H9 (cell line): ENCODE results near the gene MGLL. TPM values are rescaled to one million over a fixed set of nuclear protein-coding genes. Genes with fewer than 3 reads are reported as not detected.

Experiments used
- DNase-seq: peaks from one replicate; pipeline ENCODE4 v3.0.0-alpha.2; 2017
- H2AFZ ChIP-seq: one replicate; pipeline ENCODE4 v1.6.1; 2013; ENCODE audit warnings: mild to moderate bottlenecking, low read length, control low read depth, moderate library complexity
- H2AK5ac ChIP-seq: 2 replicates; pipeline ENCODE4 v1.6.1; 2013; ENCODE audit warnings: low read length, control low read depth, mixed read lengths; ENCODE audit not compliant: insufficient read length
- H2BK120ac ChIP-seq: one replicate; pipeline ENCODE4 v1.6.1; 2013; ENCODE audit warnings: low read depth, mild to moderate bottlenecking, low read length, control low read depth, inconsistent platforms; ENCODE audit not compliant: poor library complexity, severe bottlenecking
- H2BK12ac ChIP-seq: 2 replicates; pipeline ENCODE4 v1.6.1; 2013; ENCODE audit warnings: low read length, control low read depth, mixed read lengths, low read depth; ENCODE audit not compliant: insufficient read length
- H2BK15ac ChIP-seq: 2 replicates; pipeline ENCODE4 v1.6.1; 2013; ENCODE audit warnings: low read depth, low read length, control low read depth
- H2BK20ac ChIP-seq: one replicate; pipeline ENCODE4 v1.6.1; 2013; ENCODE audit warnings: low read depth, mild to moderate bottlenecking, low read length, control low read depth, inconsistent platforms; ENCODE audit not compliant: poor library complexity, severe bottlenecking
- H2BK5ac ChIP-seq: 2 replicates; pipeline ENCODE4 v1.6.1; 2013; ENCODE audit warnings: low read length, control low read depth, mixed read lengths; ENCODE audit not compliant: insufficient read length
- H3K14ac ChIP-seq: 2 replicates; pipeline ENCODE4 v1.6.1; 2013; ENCODE audit warnings: low read length, control low read depth; ENCODE audit not compliant: insufficient read depth
- H3K18ac ChIP-seq: 2 replicates; pipeline ENCODE4 v1.6.1; 2013; ENCODE audit warnings: low read depth, mild to moderate bottlenecking, mixed read lengths, low read length, control low read depth; ENCODE audit not compliant: insufficient read length
- H3K23ac ChIP-seq: 2 replicates; pipeline ENCODE4 v1.6.1; 2013; ENCODE audit warnings: low read length, control low read depth, mixed read lengths, low read depth; ENCODE audit not compliant: insufficient read length
- H3K23me2 ChIP-seq: 2 replicates; pipeline ENCODE4 v1.6.1; 2013; ENCODE audit warnings: low read depth, mild to moderate bottlenecking, mixed read lengths, low read length, control low read depth; ENCODE audit not compliant: insufficient read length, poor library complexity, severe bottlenecking
- H3K27ac ChIP-seq: 2 replicates; pipeline ENCODE4 v1.5.1; 2013; ENCODE audit warnings: low read length, control low read depth, mixed read lengths, low read depth; ENCODE audit not compliant: insufficient read length
- H3K27me3 ChIP-seq: 2 replicates; pipeline ENCODE4 v1.6.1; 2013; ENCODE audit warnings: low read length, control low read depth, inconsistent platforms; ENCODE audit not compliant: insufficient read depth
- H3K4ac ChIP-seq: 2 replicates; pipeline ENCODE4 v1.6.1; 2013; ENCODE audit warnings: low read depth, mild to moderate bottlenecking, control low read depth, inconsistent platforms, low read length, moderate library complexity
- H3K4me1 ChIP-seq: 2 replicates; pipeline ENCODE4 v1.6.1; 2013; ENCODE audit warnings: low read length, control low read depth, inconsistent platforms; ENCODE audit not compliant: insufficient read depth
- H3K4me2 ChIP-seq: 2 replicates; pipeline ENCODE4 v1.6.1; 2013; ENCODE audit warnings: low read length, control low read depth, mixed read lengths; ENCODE audit not compliant: insufficient read length, insufficient read depth
- H3K56ac ChIP-seq: 2 replicates; pipeline ENCODE4 v1.6.1; 2013; ENCODE audit warnings: low read depth, mild to moderate bottlenecking, mixed read lengths, low read length, control low read depth; ENCODE audit not compliant: insufficient read length
- H3K79me1 ChIP-seq: 2 replicates; pipeline ENCODE4 v1.6.1; 2013; ENCODE audit warnings: low read depth, mild to moderate bottlenecking, moderate library complexity, low read length, control low read depth, inconsistent platforms; ENCODE audit not compliant: insufficient read depth, poor library complexity, severe bottlenecking
- H3K79me2 ChIP-seq: 2 replicates; pipeline ENCODE4 v1.6.1; 2013; ENCODE audit warnings: low read length, control low read depth, inconsistent platforms; ENCODE audit not compliant: insufficient read depth
- H3K9ac ChIP-seq: 2 replicates; pipeline ENCODE4 v1.6.1; 2013; ENCODE audit warnings: low read length, control low read depth, mixed read lengths; ENCODE audit not compliant: insufficient read length; ENCODE audit errors: extremely low read depth
- H3K9me3 ChIP-seq: one replicate; pipeline ENCODE4 v1.6.1; 2013; ENCODE audit warnings: low read depth, low read length, inconsistent platforms; ENCODE audit not compliant: control insufficient read depth
- H3T11ph ChIP-seq: one replicate; pipeline ENCODE4 v1.6.1; 2013; ENCODE audit warnings: mild to moderate bottlenecking, low read length, control low read depth, inconsistent platforms
- H4K20me1 ChIP-seq: one replicate; pipeline ENCODE4 v1.6.1; 2013; ENCODE audit not compliant: control insufficient read depth, insufficient read length, insufficient read depth
- H4K5ac ChIP-seq: 2 replicates; pipeline ENCODE4 v1.6.1; 2013; ENCODE audit warnings: low read depth, mild to moderate bottlenecking, mixed read lengths, low read length, control low read depth; ENCODE audit not compliant: insufficient read length
- H4K8ac ChIP-seq: replicated peaks from 2 replicates; pipeline ENCODE4 v1.6.1; 2013; ENCODE audit warnings: low read length, control low read depth, mixed read lengths, low read depth; ENCODE audit not compliant: insufficient read length
- H4K91ac ChIP-seq: 2 replicates; pipeline ENCODE4 v1.6.1; 2013; ENCODE audit warnings: low read depth, mild to moderate bottlenecking, moderate library complexity, mixed read lengths, low read length, control low read depth; ENCODE audit not compliant: insufficient read length
- H3K27ac Mint-ChIP-seq, 3 experiments: 2 replicates in 2 of 3; 3 replicates in 1 of 3; pipeline ENCODE4 v1.8.0; 2020 to 2021; ENCODE audit warnings: mixed read lengths in 3 of 3, mild to moderate bottlenecking in 1 of 3, moderate library complexity in 1 of 3
- H3K27me3 Mint-ChIP-seq: 2 replicates; pipeline ENCODE4 v1.8.0; 2021; ENCODE audit warnings: low read depth, mild to moderate bottlenecking, moderate library complexity, mixed read lengths
- H3K36me3 Mint-ChIP-seq, 3 experiments: 2 replicates in 2 of 3; 3 replicates in 1 of 3; pipeline ENCODE4 v1.8.0; 2020 to 2021; ENCODE audit warnings: low read depth in 3 of 3, mixed read lengths in 3 of 3; ENCODE audit not compliant: insufficient read depth in 1 of 3
- H3K4me1 Mint-ChIP-seq, 2 experiments: 2 replicates each; pipeline ENCODE4 v1.8.0; 2020; ENCODE audit warnings: mixed read lengths in 2 of 2
- H3K4me3 Mint-ChIP-seq, 2 experiments: 2 replicates in 1 of 2; 3 replicates in 1 of 2; pipeline ENCODE4 v1.8.0; 2020 to 2021; ENCODE audit warnings: mild to moderate bottlenecking in 2 of 2, mixed read lengths in 2 of 2, moderate library complexity in 1 of 2
- H3K9me3 Mint-ChIP-seq, 2 experiments: 2 replicates in 1 of 2; 3 replicates in 1 of 2; pipeline ENCODE4 v1.8.0; 2020; ENCODE audit warnings: mild to moderate bottlenecking in 2 of 2, mixed read lengths in 2 of 2, moderate library complexity in 1 of 2
- CTCF ChIP-seq: fragments of 200-600 bp; sonication (generic); conservative IDR thresholded peaks from 3 replicates; pipeline ENCODE4 v1.8.0; 2021; ENCODE audit warnings: antibody characterized with exemption, mild to moderate bottlenecking
- WGBS: extraction: QIAGEN DNeasy Blood & Tissue Kit; methylation state at CpG from one replicate; pipeline ENCODE4 v1.1.7; 2013; ENCODE audit warnings: missing lambda C conversion rate, low lambda C conversion rate, mixed read lengths; ENCODE audit not compliant: insufficient read length; ENCODE audit errors: extremely low coverage; 5-methylcytosine and 5-hydroxymethylcytosine counted together
- total RNA-seq: library from RNA; stranded (reverse); gene quantifications from 2 replicates; pipeline ENCODE4 v1.2.1, GENCODE V29; 2021

MGLL gene
- total RNA-seq, 1 experiment from 2014 or later = 0.11 TPM

GRCh38 chr3:127658234-127658633 lies 164.1 kb downstream of the MGLL start:
- Histone ChIP-seq H3K9me3 (no peaks in the 10 kb centered on the region), H3K79me2 (no peaks in the 10 kb centered on the region), H3K4me2 (no peak overlapping the region), H3K27ac (no peak overlapping the region), H3T11ph (no peak overlapping the region), H2AFZ (no peak overlapping the region), H2BK120ac (no peak overlapping the region), H2AK5ac (no peak overlapping the region), H4K91ac (no peak overlapping the region), H3K27me3 (no peaks in the 10 kb centered on the region), H3K23me2 (no peaks in the 10 kb centered on the region), H3K56ac (no peak overlapping the region), H4K5ac (no peak overlapping the region), H3K23ac (no peak overlapping the region), H3K18ac (no peak overlapping the region), H2BK15ac (no peak overlapping the region), H2BK12ac (no peak overlapping the region), H4K20me1 (no peaks in the 10 kb centered on the region), H3K79me1 (no peaks in the 10 kb centered on the region), H3K4me1 (no peaks in the 10 kb centered on the region), H4K8ac (no peak overlapping the region), H2BK20ac (no peak overlapping the region), H3K4ac (no peak overlapping the region), H2BK5ac (no peak overlapping the region), H3K14ac (no peak overlapping the region), H3K9ac (no peak overlapping the region)
- Mint-ChIP-seq H3K27me3 (no peaks in the 10 kb centered on the region), H3K9me3 (no peaks in the 10 kb centered on the region), H3K27ac (no peak overlapping the region), H3K4me1 (no peaks in the 10 kb centered on the region), H3K36me3 (peaks cover 3 to 6% (median 5%) of the 10 kb centered on the region in 3 experiments; a peak in 6 of 7 replicates), H3K4me3 (no peak overlapping the region)
- WGBS = no CpG with 5 or more reads among the region's 1 CpG
- TF ChIP-seq CTCF = no peak
- no peak for DNase-seq
